Esophagus squamous epithelium (tissue), 4 donors: ENCODE data around the gene DAP.

Experiments
- CTCF ChIP-seq, 6 experiments: fragments of 450-650 bp in 4 of 6; fragments of 200-600 bp in 2 of 6; sonication (generic) in 2 of 6; IDR thresholded peaks; one replicate each; pipeline ENCODE4 v1.5.1; 2016 to 2019; ENCODE audit warnings: antibody characterized with exemption in 6 of 6, mild to moderate bottlenecking in 4 of 6, moderate library complexity in 4 of 6
- POLR2A ChIP-seq, 4 donors: fragments of 450-650 bp; IDR thresholded peaks; one replicate each; pipeline ENCODE4 v1.6.1; 2017; ENCODE audit warnings: antibody characterized with exemption in 4 of 4, mild to moderate bottlenecking in 4 of 4, moderate library complexity in 3 of 4

GRCh38 chr5:10708189-10708944, 52.7 kb downstream of the DAP start:
- TF ChIP-seq CTCF (IDR thresholded peaks at IDR 0.05) (no peak), POLR2A (IDR thresholded peaks at IDR 0.05) (no peak)
